Neuronal stem cell (in vitro differentiated cells): Measurements from ENCODE around the gene STK31.
A peak's percentile ranks its signal among the peaks of the same experiment; 100 is the strongest.

Source experiments
- DNase-seq: peaks from one replicate; pipeline ENCODE4 v3.0.0-alpha.2; 2013; ENCODE audit warnings: low spot score
- H2AFZ ChIP-seq: one replicate; pipeline ENCODE4 v1.6.1; 2013; ENCODE audit warnings: mild to moderate bottlenecking, low read length, inconsistent platforms
- H2AK5ac ChIP-seq: 2 replicates; pipeline ENCODE4 v1.6.1; 2013; ENCODE audit warnings: low read depth, mild to moderate bottlenecking, inconsistent platforms, low read length, moderate library complexity, mixed read lengths
- H2BK120ac ChIP-seq: 2 replicates; pipeline ENCODE4 v1.6.1; 2013; ENCODE audit warnings: low read depth, mild to moderate bottlenecking, inconsistent platforms, low read length, moderate library complexity, mixed read lengths
- H2BK12ac ChIP-seq: one replicate; pipeline ENCODE4 v1.6.1; 2013; ENCODE audit warnings: low read length, inconsistent platforms
- H2BK15ac ChIP-seq: 2 replicates; pipeline ENCODE4 v1.6.1; 2013; ENCODE audit warnings: mild to moderate bottlenecking, low read length, inconsistent platforms, mixed read lengths
- H2BK5ac ChIP-seq: one replicate; pipeline ENCODE4 v1.6.1; 2013; ENCODE audit warnings: inconsistent platforms, mild to moderate bottlenecking, low read length, moderate library complexity
- H3K14ac ChIP-seq: one replicate; pipeline ENCODE4 v1.6.1; 2013; ENCODE audit warnings: low read length, inconsistent platforms
- H3K18ac ChIP-seq: 2 replicates; pipeline ENCODE4 v1.6.1; 2013; ENCODE audit warnings: low read length, inconsistent platforms
- H3K23ac ChIP-seq: 2 replicates; pipeline ENCODE4 v1.6.1; 2013; ENCODE audit warnings: low read depth, mild to moderate bottlenecking, mixed read lengths, low read length, inconsistent platforms; ENCODE audit not compliant: poor library complexity
- H3K27ac ChIP-seq: replicated peaks from 3 replicates; pipeline ENCODE4 v1.5.1; 2013; ENCODE audit warnings: low read length, inconsistent platforms
- H3K27me3 ChIP-seq, 3 experiments: 2 replicates each; pipeline ENCODE4 v1.6.1; 2013; ENCODE audit warnings: low read length in 3 of 3, mild to moderate bottlenecking in 2 of 3, inconsistent platforms in 1 of 3, low read depth in 1 of 3, mixed read lengths in 1 of 3, moderate library complexity in 1 of 3; ENCODE audit not compliant: control insufficient read depth in 3 of 3, insufficient read depth in 3 of 3
- H3K36me3 ChIP-seq, 2 donors: replicated peaks in 1 of 2; 2 replicates each; pipeline ENCODE4 v1.6.1; 2013; ENCODE audit warnings: low read length in 2 of 2; ENCODE audit not compliant: control insufficient read depth in 2 of 2, insufficient read depth in 2 of 2
- H3K4ac ChIP-seq: 2 replicates; pipeline ENCODE4 v1.6.1; 2013; ENCODE audit warnings: inconsistent platforms, mild to moderate bottlenecking, low read length, moderate library complexity
- H3K4me1 ChIP-seq, 2 donors: 1 replicate in 1 of 2; 2 replicates in 1 of 2; pipeline ENCODE4 v1.6.1; 2013; ENCODE audit warnings: low read length in 2 of 2, low read depth in 1 of 2; ENCODE audit not compliant: control insufficient read depth in 2 of 2, insufficient read depth in 1 of 2
- H3K4me2 ChIP-seq: one replicate; pipeline ENCODE4 v1.6.1; 2013; ENCODE audit warnings: mild to moderate bottlenecking, low read length, inconsistent platforms; ENCODE audit not compliant: insufficient read depth, poor library complexity, severe bottlenecking
- H3K4me3 ChIP-seq, 2 donors: 2 replicates each; pipeline ENCODE4 v1.5.1; 2013; ENCODE audit warnings: low read length in 2 of 2, mild to moderate bottlenecking in 2 of 2, inconsistent platforms in 1 of 2, moderate library complexity in 1 of 2
- H3K79me1 ChIP-seq: one replicate; pipeline ENCODE4 v1.6.1; 2013; ENCODE audit warnings: low read depth, mild to moderate bottlenecking, inconsistent platforms, low read length, moderate library complexity
- H3K9ac ChIP-seq: one replicate; pipeline ENCODE4 v1.6.1; 2013; ENCODE audit warnings: mild to moderate bottlenecking, low read depth, low read length, inconsistent platforms; ENCODE audit not compliant: poor library complexity
- H3K9me3 ChIP-seq, 2 donors: replicated peaks in 1 of 2; 2 replicates each; pipeline versions ENCODE3 to v1.6.1; 2013; ENCODE audit warnings: low read length in 2 of 2, mild to moderate bottlenecking in 2 of 2, inconsistent platforms in 1 of 2, low read depth in 1 of 2, mixed read lengths in 1 of 2, moderate library complexity in 1 of 2; ENCODE audit not compliant: control insufficient read depth in 2 of 2, insufficient read depth in 1 of 2
- H4K8ac ChIP-seq: one replicate; pipeline ENCODE4 v1.6.1; 2013; ENCODE audit warnings: low read depth, mild to moderate bottlenecking, inconsistent platforms, low read length, moderate library complexity
- H4K91ac ChIP-seq: one replicate; pipeline ENCODE4 v1.6.1; 2013; ENCODE audit warnings: low read length, low read depth, mild to moderate bottlenecking, inconsistent platforms; ENCODE audit not compliant: poor library complexity
- WGBS, 2 donors: extraction: QIAGEN DNeasy Blood & Tissue Kit; methylation state at CpG; one replicate each; pipeline ENCODE4 v1.1.7; 2013; ENCODE audit warnings: missing lambda C conversion rate in 2 of 2, mixed read lengths in 1 of 2; ENCODE audit not compliant: insufficient read length in 2 of 2, insufficient replicate concordance in 1 of 2; ENCODE audit errors: extremely low coverage in 2 of 2; 5-methylcytosine and 5-hydroxymethylcytosine counted together

The STK31 gene

GRCh38 chr7:23852988-23853387 lies 143.0 kb downstream of the STK31 start:
- no peak overlapping the region for H2AFZ ChIP-seq
- no peak overlapping the region for H3K18ac ChIP-seq
- no peak overlapping the region for H4K91ac ChIP-seq
- H2BK12ac ChIP-seq = no peak overlapping the region
- no CpG with 5 or more reads among the region's 2 CpGs for WGBS, 2 donors
- no peak overlapping the region for H3K4me3 ChIP-seq
- no peak overlapping the region for H2BK120ac ChIP-seq
- no peaks in the 10 kb centered on the region for H3K9me3 ChIP-seq
- no peak overlapping the region for H2AK5ac ChIP-seq
- H3K27me3 ChIP-seq = no peaks in the 10 kb centered on the region
- no peak overlapping the region for H2BK5ac ChIP-seq
- no peaks in the 10 kb centered on the region for H3K4me1 ChIP-seq
- no peaks in the 10 kb centered on the region for H3K79me1 ChIP-seq
- no peak overlapping the region for H3K27ac ChIP-seq
- no peak overlapping the region for H4K8ac ChIP-seq
- H3K9ac ChIP-seq = no peak overlapping the region
- no peak overlapping the region for H3K4ac ChIP-seq
- H3K4me2 ChIP-seq = no peak overlapping the region
- H2BK15ac ChIP-seq = no peak overlapping the region
- DNase-seq = no peak
- H3K14ac ChIP-seq = no peak overlapping the region
- H3K23ac ChIP-seq = no peak overlapping the region
- H3K36me3 ChIP-seq = no peaks in the 10 kb centered on the region

- no peak overlapping the region for H2AFZ ChIP-seq
- DNase-seq = peak; percentile 6
- no peaks in the 10 kb centered on the region for H3K27me3 ChIP-seq
- no peak overlapping the region for H4K8ac ChIP-seq
- H3K27ac ChIP-seq = no peak overlapping the region
- no peaks in the 10 kb centered on the region for H3K4me1 ChIP-seq
- no peak overlapping the region for H3K18ac ChIP-seq
- no peak overlapping the region for H3K23ac ChIP-seq
- H2BK15ac ChIP-seq = no peak overlapping the region
- H2BK120ac ChIP-seq = no peak overlapping the region
- H3K4me3 ChIP-seq = no peak overlapping the region
- H3K36me3 ChIP-seq = no peaks in the 10 kb centered on the region
- no peak overlapping the region for H3K4ac ChIP-seq
- H3K9ac ChIP-seq = no peak overlapping the region
- no peak overlapping the region for H2BK5ac ChIP-seq
- H3K79me1 ChIP-seq = no peaks in the 10 kb centered on the region
- no peak overlapping the region for H3K4me2 ChIP-seq
- H2BK12ac ChIP-seq = no peak overlapping the region
- no peak overlapping the region for H4K91ac ChIP-seq
- H3K9me3 ChIP-seq = no peaks in the 10 kb centered on the region
- WGBS, 2 donors = no CpG with 5 or more reads among the region's 1 CpG
- H2AK5ac ChIP-seq = no peak overlapping the region
- H3K14ac ChIP-seq = no peak overlapping the region
These were observed 153.3 kb downstream of the STK31 start for GRCh38 chr7:23863209-23863787.

DNA sequence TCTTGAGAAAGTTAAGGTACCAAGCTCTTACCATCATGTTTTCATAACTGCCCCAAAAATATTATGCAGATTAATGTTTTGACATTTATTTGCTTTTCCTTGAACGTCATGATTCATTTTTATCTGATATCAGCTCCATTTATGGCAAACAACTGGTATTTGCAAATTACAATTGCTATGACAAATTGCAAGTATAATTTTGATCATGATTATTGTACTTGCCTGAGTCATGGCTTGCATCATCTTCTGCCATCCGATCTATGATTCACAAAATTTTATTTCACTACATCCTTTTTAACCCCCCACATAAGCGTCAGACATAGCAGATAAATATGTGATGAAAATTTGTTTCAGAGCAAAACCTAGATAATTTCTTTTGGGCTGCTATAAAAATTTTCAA lies 155.0 kb downstream of the STK31 start:
- no peak overlapping the region for H2BK5ac ChIP-seq
- H2BK120ac ChIP-seq = no peak overlapping the region
- no peak overlapping the region for H3K4me3 ChIP-seq
- H3K79me1 ChIP-seq = no peaks in the 10 kb centered on the region
- no peak overlapping the region for H2AFZ ChIP-seq
- H3K4me1 ChIP-seq = no peaks in the 10 kb centered on the region
- no peak overlapping the region for H4K8ac ChIP-seq
- no peak overlapping the region for H3K23ac ChIP-seq
- H2BK12ac ChIP-seq = no peak overlapping the region
- H4K91ac ChIP-seq = no peak overlapping the region
- H3K9ac ChIP-seq = no peak overlapping the region
- no peak overlapping the region for H2BK15ac ChIP-seq
- no peak overlapping the region for H3K4me2 ChIP-seq
- no peaks in the 10 kb centered on the region for H3K27me3 ChIP-seq
- no peak overlapping the region for H3K18ac ChIP-seq
- no peaks in the 10 kb centered on the region for H3K9me3 ChIP-seq
- no peaks in the 10 kb centered on the region for H3K36me3 ChIP-seq
- H3K14ac ChIP-seq = no peak overlapping the region
- no peak overlapping the region for H2AK5ac ChIP-seq
- no peak overlapping the region for H3K4ac ChIP-seq
- no peak for DNase-seq
- WGBS, 2 donors = no CpG with 5 or more reads among the region's 3 CpGs
- H3K27ac ChIP-seq = no peak overlapping the region

- Histone ChIP-seq H3K9me3 (no peaks in the 10 kb centered on the region), H3K4me1 (no peaks in the 10 kb centered on the region), H3K23ac (no peak overlapping the region), H2AFZ (no peak overlapping the region), H3K4me3 (no peak overlapping the region), H3K27ac (no peak overlapping the region), H3K27me3 (no peaks in the 10 kb centered on the region), H4K91ac (no peak overlapping the region), H3K36me3 (no peaks in the 10 kb centered on the region), H2BK12ac (no peak overlapping the region), H3K4ac (no peak overlapping the region), H3K9ac (no peak overlapping the region), H2BK5ac (no peak overlapping the region), H3K14ac (no peak overlapping the region), H3K79me1 (no peaks in the 10 kb centered on the region), H3K18ac (no peak overlapping the region), H4K8ac (no peak overlapping the region), H2BK15ac (no peak overlapping the region), H2AK5ac (no peak overlapping the region), H2BK120ac (no peak overlapping the region), H3K4me2 (no peak overlapping the region)
- WGBS, 2 donors = no CpG with 5 or more reads among the region's 1 CpG
- DNase-seq = no peak
These were observed 163.3 kb downstream of the STK31 start for GRCh38 chr7:23873306-23873705.
